GM21529 (cell line): Measurements from ENCODE around the gene SCN7A.
"Not testable (repeated sequence)": the region's sequence is repeated elsewhere in the genome, so short reads cannot be mapped to it uniquely, and the experiment has no call there.

Source experiments
- ATAC-seq: cut with Tn5 transposase; IDR thresholded peaks from one replicate; pipeline ENCODE4 v1.9.1; 2021; ENCODE audit not compliant: unreplicated experiment

SCN7A gene

DNA sequence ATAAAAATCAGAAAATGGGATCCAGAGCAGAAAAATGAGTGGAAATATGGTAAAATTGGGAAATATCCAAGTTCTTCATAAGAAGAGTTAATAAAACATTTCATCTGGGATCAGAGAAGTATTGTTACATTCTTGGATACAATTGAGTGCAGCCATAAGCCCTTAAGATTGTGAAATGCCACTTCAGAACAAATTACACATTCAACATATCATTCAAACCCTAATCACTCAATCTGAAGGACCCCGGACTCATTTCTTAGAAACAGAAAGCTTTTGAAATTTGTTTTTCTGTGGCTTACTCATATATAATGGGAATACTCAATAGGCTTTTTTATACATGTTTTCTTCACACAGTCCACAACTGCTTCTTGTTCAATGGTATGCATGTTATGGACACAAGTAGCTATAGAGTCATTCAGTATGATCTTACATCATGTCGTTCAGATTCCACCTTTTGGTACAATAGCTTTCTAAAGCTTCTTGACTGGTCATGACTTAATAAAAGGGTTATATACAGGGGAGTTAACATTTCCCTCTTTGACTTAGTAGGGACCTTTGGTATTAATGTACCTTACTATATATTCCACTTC, 39.9 kb downstream of the SCN7A start:
- no peak for ATAC-seq

DNA sequence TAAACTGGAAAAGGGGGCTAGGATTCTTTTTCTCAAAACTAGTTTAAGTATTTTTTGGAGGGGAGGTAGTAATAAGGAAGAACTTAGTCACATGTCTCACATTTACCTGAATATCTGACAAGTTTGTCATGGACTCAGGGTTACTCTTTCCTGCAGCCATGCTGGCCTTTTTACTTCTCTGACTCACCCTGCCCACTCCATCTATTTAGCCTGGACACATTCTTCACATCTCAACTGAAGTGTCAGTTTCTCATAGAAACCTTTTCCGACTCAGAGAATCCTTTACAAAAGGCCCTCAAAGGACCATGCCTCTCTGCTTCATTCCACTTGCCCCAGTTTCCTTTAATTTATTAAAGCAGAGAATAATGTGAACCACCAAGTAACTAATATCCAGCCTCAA, 42.6 kb downstream of the SCN7A start:
- ATAC-seq: no peak

DNA sequence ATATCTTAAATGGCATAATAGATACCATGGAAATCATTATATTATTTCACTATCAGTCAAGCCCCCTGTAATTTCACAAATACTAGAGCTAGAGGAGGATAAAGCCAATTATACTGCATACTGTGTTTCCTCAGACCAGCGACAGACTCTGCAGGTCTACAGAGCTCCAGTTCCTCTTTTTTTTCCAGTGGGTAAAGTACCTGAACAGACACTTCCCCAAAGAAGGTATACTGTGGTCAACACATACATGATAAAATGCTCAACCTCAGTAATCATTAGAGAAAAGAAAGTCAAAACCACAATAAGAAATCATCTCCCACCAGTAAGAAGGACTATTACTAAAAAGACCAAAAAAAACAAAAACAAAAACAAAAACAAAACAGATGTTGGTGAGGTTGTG, 44.6 kb downstream of the SCN7A start:
- peak; percentile 80 for ATAC-seq

DNA sequence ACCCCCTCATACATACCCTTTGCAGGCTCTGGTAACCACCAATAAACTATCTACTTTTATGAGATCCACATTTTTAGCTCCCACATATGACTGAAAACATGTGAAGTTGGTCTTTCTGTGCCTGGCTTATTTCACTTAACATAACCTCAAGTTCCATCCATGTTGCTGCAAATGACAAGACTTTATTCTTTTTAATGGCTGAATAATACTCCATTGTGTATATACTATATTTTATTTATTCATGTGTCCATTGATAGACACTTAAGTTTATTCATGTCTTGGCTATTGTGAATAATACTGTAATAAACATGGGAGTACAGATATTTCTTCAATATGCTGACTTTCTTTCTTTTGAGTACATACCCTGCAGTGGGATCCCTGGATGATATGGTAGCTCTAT, 45.9 kb downstream of the SCN7A start:
- no peak for ATAC-seq

DNA sequence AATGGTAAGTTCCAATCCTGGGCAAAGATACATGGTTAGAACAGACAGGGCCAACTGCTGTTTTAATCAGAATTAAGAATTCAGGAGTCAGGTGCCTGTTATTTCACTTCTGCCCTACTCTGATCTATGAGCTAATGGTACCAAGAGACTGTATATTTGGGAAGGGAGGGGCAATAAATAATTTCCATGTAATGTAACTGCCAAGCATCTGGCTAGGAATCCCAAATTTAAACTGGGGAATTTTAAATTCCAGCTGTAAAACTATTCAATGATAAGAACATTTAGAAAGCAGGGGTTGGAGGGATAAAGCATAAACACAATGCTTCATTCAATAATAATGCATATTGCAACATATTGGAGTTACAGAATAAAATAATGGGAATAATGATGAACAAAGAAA, 49.7 kb downstream of the SCN7A start:
- ATAC-seq: no peak

DNA sequence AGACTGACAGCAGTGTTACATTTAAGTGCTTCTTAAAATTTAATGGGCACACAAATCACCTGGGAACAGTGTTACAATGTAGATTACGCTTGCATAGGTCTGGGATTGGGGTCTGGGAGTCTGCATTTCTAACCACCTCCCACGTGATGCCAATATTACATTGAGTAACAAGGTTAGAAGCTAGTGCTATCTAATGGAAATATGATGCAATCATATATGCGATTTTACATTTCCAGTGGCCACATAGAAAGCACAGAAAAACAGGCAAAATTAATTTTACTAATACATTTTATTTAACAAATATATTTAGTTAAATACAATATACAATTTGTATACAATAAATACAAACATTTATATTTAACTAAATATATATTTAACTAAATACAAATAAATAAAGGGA, 53.7 kb downstream of the SCN7A start:
- ATAC-seq: no peak

DNA sequence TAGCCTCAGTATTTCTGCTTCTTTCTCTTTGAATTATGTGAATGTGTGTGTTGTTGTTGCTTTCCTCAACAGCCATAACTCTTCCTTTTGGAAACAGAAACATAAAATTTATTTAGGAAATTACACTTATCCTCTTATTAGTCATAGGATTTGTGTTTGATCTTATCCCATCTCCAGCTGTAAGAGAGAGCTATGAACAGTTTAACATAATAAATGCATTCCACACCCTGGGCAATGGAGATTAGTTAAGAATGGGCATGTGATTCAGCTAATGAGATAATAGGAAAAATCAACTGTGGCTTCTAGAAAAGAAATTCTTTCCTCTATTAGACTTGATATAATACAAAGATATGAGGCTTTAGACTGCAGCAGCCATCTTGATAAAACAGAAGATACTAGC, 55.0 kb downstream of the SCN7A start:
- no peak for ATAC-seq

DNA sequence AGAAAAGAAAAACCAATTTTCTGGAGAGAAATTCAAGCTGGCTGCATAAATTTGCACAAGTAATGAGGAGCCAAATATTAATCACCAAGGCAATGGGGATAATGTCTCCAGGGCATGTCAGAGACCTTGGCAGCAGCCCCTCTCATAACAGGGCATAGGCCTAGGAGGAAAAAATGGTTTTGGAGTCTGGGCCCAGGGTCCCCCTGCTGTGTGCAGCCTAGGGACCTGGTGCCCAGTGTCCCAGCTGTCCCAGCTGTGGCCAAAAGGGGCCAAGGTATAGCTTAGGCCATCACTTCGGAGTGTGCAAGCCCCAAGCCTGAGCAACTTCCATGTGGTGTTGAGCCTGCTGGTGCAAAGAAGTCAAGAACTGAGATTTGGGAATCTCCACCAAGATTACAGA, 57.1 kb downstream of the SCN7A start:
- no peak for ATAC-seq

DNA sequence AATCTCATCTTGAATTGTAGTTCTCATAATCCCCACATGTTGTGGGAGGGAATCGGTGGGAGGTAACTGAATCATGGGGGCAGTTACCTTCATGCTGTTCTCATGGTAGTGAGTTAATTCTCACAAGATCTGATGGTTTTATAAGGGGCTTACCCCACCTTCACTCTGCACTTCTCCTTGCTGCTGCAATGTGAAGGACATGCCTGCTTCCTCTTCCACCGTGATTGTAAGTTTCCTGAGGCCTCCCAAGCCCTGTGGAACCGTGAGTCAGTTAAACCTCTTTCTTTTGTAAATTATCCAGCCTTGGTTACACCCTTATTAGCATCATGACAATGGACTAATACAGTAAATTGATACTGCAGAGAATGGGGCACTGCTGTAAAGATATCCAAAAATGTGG, 57.9 kb downstream of the SCN7A start:
- no peak for ATAC-seq

- ATAC-seq: no peak
These were observed 59.6 kb downstream of the SCN7A start for GRCh38 chr2:166434491-166434890.

- no peak for ATAC-seq
These were observed 60.6 kb downstream of the SCN7A start for GRCh38 chr2:166433457-166433856.

DNA sequence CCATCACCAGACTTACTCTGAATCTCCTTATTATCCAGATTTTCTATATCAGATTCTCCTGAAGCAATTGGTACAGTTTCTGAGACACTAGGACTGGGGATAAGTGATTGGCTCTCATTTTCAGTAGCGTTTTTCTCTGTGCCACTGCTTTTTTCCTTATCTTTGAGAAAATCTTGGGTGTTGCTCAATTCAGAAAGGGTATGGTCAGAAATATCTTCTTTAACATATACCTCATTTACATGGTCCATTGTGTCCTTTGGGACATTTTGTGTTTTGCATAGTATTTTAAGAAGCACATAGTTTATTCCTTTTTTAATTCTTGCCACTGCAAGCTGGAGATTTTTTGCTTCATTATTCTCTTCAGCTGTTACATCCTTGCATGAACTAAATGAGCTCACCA, 61.7 kb downstream of the SCN7A start:
- ATAC-seq: no peak

DNA sequence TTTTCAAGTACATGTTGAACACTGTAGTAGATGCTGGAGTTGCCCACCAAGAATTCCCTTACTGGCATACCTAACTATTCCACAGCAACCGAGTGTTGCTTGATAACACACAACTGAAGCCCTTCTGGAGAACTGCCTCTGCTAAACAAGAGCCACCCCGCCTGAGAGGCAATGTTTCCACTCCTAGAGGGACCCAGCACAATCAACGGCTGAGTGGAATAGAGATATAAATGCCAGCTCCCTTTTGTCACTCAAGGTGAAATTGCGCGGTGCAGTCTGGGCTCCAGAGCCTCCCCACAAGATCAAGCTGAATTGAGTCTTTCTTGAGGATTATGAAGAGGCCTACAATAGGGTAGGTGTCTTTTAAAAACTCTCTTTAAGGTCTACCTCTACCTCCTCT, 69.2 kb downstream of the SCN7A start:
- ATAC-seq: no peak

DNA sequence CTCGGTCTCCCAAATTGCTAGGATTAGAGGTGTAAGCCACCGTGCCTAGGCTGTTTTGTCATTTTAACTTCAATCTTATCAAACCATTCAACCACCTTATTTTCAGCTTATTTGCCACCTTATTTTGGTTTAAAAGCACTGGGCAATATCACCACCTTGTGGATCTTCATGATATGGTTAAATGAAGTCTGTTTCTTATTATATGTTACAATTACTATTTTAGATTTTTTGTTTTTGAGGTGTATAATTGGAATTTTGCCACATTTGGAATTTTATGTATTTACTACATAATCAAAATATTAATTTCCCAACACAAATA, 74.5 kb downstream of the SCN7A start:
- no peak for ATAC-seq

DNA sequence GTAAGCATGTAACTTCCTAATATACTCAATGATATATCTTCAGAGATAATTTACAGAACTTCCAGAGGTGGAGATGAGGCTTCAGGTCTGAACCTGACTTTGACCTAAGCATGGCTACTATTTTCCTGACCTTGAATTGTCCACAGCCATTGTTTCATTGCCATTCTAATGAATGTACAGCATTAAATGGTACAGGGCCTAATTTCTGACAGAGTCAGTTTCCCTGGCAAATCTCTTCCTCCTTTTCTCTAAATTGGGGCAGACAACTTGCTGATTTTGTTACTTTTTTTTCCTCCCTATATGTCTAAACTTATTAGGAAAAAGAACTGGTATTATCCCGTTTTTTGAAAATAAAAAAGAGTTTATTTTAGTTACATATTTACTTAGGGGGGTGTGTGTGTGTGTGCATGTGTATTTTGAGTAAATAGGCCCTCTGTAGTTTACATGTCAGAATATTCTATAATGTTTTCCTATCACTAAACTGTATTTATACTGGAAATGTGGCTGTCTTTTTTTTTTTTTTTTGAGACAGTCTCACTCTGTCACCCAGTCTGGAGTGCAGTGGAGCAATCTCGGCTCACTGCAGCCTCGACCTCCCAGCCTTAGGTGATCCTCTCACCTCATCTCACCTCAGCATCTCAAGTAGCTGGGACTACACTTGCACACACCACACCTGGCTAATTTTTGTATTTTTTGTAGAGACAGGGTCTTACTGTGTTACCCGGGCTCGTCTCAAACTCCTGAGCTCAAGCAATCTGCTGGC, 75.0 kb downstream of the SCN7A start:
- no peak for ATAC-seq

DNA sequence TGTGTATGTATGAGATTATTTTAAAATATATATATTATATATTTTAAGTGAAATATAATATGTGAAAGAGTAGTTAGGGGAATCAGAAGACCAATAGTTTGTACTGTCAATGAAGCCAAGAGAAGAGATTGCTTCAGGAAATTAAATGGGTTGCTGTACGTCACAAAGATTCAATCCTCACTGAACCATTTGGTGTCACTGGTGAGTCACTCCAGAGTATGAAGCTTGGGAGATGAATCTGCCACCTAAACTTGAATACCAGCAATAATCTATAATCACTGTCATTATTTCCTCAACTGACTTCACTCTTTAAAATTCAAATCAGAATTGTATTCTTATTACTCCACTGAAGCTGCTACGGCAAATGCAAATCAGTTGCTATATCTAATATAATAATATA, 76.4 kb downstream of the SCN7A start:
- no peak for ATAC-seq

DNA sequence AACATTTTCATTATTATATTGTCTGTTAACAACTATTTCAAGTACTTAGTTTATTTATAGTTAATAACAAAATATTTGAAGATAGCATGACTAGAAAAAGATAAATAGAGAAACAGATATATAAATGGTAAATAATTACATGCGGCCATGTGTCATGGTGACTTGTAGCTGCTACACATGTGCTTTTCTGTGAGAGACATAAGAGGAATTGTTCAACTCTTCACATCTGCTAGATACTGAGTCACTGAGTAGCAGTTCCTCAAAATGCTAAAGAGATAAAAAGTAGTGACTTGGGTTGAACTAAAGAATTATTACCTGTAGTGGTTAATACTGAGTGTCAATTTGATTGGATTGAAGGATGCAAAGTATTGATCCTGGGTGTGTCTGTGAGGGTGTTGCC, 80.8 kb downstream of the SCN7A start:
- no peak for ATAC-seq

DNA sequence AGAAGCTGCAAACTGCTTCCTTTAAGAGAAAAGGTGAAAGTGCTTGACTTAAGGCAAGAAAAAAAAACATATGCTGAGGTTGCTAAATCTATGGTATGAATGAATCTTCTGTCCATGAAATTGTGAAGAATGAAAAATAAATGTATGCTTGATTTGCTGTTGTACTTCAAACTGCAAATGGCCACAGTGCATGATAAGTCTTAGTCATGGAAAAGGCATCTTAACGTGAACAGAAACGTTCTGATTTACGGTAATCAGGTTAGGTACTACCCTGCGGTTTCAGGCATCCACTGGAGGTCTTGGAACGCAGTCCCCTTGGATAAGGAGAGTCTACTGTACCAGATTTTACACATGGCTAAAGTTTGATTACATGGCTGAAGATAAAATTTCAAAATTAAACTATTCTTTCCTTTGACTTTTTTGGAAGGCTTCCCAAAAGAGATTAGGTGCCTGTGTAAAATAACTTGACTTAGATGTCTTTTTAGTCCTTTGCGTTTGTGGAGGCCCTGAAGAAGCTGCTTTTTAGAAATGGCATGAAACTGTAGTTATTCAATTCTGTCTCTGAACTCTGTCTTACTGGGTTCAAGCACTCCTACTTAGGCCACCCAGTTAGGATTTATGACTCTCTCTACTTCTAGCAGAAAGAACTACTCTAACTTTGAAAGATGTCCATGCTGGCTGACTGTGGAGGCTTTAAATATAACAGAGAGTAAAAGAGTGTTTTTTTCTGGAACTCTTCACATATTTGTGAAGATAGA, 82.4 kb downstream of the SCN7A start:
- no peak for ATAC-seq

DNA sequence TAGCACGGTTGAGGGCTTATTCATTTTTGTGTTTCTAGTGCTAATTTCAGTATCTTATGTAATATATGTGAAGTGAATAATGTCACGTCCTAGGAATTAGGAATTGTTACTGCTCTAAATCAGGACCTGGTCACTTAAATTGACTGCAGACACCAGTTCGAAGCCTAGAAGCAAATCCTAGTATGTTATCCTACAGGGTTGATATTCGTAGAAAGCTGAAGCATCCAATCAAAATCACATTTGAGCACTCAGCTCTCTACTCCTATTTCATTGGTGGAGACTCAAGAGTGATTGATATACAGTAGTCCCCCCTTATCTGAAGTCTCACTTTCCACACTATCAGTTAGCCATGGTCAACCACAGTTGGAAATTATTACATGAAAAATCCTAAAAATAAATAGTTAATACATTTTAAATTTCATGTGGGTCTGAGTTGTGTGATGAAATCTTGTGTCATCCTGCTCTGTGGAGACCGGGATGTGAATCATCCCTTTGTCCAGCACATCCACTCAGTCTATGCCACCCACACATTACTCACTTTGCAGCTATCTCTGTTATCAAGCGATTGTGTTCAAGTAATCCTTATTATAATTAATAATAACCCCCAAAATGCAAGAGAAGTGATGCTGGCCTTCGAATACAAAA, 83.1 kb downstream of the SCN7A start:
- no peak for ATAC-seq

DNA sequence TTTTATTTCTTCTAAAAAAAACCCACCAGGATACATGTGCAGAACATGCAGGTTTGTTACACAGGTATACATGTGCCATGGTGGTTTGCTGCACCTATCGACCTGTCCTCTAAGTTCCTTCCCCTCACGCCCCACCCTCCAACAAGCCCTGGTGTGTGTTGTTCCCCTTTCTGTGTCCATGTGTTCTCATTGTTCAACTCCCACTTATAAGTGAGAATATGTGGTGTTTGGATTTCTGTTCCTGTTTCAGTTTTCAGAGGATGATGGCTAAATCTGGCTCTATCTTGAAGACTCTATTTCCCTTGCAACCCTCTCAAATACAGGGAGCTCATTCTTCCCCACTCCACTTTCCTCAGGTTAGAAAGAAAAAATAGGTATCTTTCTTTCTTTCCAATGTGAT, 86.3 kb downstream of the SCN7A start:
- not testable (repeated sequence) for ATAC-seq

GRCh38 chr2:166406374-166406773, 87.7 kb downstream of the SCN7A start:
- no peak for ATAC-seq

- ATAC-seq: no peak
These were observed 88.5 kb downstream of the SCN7A start for GRCh38 chr2:166405569-166405926.
